Activated naive CD8-positive, alpha-beta T cell (primary cell): ENCODE results near the gene PNPLA2.

ENCODE experiments used
- H3K27ac Mint-ChIP-seq: one replicate; pipeline ENCODE4 v1.8.0; 2021; ENCODE audit warnings: mixed read lengths
- H3K27me3 Mint-ChIP-seq: one replicate; pipeline ENCODE4 v1.8.0; 2021; ENCODE audit warnings: mixed read lengths
- H3K36me3 Mint-ChIP-seq: one replicate; pipeline ENCODE4 v1.8.0; 2021; ENCODE audit warnings: mixed read lengths
- H3K4me1 Mint-ChIP-seq: one replicate; pipeline ENCODE4 v1.8.0; 2021; ENCODE audit warnings: low read depth, mixed read lengths
- H3K4me3 Mint-ChIP-seq: one replicate; pipeline ENCODE4 v1.8.0; 2021; ENCODE audit warnings: mild to moderate bottlenecking, mixed read lengths
- H3K9me3 Mint-ChIP-seq: one replicate; pipeline ENCODE4 v1.8.0; 2021; ENCODE audit warnings: low read depth, mixed read lengths

Gene PNPLA2

DNA sequence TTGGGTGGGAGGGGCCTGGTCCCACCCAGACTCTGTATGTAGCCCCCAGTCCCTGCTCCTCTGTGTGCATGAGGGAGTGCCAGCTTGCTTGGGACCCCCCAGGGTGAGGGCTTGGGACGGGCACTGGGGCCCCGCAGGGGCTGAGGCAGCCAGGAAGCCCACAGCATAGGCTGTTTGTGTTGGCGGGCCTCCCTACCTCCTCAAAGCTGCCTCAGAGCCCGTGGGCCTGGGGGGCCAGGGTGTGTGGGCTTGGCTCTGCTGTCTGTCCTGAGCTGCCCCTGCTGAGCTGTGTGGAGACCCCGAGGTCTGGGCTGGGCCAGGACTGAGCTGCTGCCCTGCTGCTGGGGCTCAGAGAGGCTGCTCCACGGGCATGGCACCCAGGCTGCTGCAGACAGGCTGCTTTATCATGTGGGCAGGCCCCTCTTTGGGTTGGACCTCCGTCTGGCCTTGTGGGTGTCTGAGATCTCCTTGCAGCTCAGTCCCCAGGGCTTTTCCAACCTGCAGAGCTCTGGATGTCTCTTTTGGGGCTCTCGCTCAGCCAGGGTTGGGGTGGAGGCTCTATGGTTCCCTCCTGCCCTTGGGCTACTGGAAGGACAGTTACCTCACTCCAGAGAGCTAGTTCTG lies 27.3 kb downstream of the PNPLA2 start:
- Mint-ChIP-seq H3K27me3 (no peaks in the 10 kb centered on the region), H3K36me3 (no peaks in the 10 kb centered on the region), H3K27ac (no peak overlapping the region), H3K9me3 (no peaks in the 10 kb centered on the region), H3K4me1 (peaks cover 19% of the 10 kb centered on the region), H3K4me3 (no peak overlapping the region)

DNA sequence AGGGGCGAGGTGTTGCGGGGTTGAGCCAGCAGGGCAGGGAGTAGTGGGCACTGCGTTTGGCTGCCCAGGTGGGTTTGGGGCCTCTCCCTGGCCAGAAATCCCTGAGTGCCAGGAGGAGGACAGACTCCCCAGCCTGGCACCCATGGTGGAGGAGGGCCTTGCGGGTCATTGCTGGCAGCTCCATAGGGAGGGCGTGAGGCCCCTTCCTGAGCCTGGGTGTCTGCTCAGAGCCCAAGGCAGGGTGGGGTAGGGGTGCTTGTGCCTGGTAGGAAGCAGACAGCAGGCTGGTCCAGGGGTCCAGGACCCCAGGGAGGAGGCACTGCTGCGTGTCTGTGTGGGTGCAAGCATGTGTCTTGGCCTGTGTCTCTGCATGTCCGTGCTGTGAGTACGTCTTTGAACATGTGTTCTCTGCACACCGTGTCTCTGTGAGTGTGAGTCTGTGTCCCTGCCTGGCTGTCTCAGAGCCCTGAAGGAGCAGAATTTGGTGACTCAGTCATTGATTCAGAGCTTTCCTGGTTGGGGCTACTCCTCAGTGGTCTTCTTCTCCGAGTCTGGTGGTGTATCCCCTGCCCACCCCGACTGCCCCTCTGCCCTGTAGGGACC lies 27.9 kb downstream of the PNPLA2 start:
- Mint-ChIP-seq H3K4me3 (no peak overlapping the region), H3K9me3 (no peaks in the 10 kb centered on the region), H3K36me3 (no peaks in the 10 kb centered on the region), H3K27me3 (no peaks in the 10 kb centered on the region), H3K27ac (no peak overlapping the region), H3K4me1 (peaks cover 16% of the 10 kb centered on the region)

DNA sequence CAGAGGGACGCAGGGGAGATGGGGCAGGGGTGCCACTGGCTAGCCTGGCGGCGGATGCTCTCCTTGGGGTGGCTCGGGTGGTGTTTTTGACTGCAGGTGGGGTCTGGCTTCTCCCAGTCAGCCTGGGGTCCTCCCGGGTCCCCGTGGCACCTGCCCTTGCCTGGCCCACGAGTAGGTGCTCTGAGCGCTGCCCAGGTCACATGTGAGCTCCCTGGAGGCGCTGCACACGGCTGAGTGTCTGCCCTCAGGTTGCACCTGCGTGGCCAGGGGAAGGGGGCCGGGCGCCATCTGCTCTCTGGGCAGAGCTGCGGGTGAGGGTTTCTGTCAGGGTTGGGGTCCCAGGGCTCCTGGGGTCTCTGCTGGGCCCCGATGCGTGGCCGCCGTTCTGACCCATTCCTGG lies 29.2 kb downstream of the PNPLA2 start:
- Mint-ChIP-seq H3K27ac (no peak overlapping the region), H3K4me3 (no peak overlapping the region), H3K36me3 (no peaks in the 10 kb centered on the region), H3K27me3 (no peaks in the 10 kb centered on the region), H3K9me3 (no peaks in the 10 kb centered on the region), H3K4me1 (peaks cover 16% of the 10 kb centered on the region)

DNA sequence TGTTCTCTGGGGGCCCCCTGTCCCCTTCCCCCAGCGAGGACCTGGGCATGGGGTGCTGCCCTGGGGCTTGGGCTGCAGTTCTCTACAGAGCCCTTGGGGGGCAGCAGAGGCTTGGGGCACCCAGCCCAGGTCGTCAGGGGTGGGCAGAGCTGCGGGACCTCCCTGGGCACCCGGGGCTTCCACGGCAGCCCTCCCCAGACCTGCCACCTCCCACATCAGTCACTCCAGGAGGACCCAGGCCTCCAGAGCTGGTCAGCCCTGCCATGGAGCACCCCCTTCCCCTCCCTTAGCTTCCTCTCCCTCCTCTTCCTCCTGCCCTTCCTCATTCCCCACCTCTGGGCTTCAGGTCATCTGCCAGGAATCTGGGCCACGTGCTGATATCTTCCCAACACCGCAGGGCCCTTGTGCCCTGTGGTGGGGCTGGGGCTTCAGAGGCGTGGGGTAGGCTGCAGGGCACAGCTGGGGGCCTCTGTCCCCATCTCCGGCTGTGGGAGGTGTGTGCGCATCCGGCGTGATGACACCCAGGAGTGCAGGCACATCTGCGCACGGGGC lies 29.7 kb downstream of the PNPLA2 start:
- Mint-ChIP-seq H3K36me3 (no peaks in the 10 kb centered on the region), H3K27me3 (no peaks in the 10 kb centered on the region), H3K9me3 (no peaks in the 10 kb centered on the region), H3K4me1 (peaks cover 15% of the 10 kb centered on the region), H3K4me3 (peak overlapping the region; percentile 49), H3K27ac (no peak overlapping the region)

DNA sequence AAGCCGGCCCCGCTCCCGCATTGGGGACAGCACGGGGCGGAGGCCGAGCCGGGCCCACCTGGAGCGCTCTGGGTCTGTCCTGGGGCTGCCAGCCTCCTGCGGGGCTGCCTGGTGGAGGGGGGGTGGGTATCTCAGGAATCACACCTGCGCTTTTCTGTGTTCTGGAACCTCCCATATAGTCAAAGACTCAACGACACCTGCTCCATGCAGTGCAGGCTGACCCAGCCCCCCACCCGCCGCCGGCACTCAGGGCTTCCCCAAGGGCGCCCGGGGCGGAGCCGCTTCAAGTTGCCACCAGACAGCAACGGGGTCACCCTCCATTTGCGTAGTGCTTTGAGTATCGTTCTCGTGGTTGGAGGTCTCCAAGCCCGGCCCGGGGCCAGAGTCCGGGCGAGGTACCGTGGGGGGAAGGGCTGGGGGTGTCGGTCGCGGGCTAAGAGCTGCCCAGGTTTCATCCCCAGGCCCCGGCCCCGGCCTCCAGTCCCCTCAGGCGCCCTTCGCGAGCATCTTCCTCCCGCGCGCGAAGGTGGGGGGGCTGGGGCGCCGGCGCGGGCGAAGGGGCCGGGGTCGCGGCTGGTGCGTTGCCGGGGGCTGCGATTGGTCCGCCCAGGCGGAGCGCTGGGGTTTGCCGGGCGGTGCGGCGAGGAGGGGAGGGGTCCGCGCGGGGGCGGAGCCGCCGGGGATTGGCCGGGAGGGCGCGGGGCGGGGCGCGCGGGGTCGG lies 30.6 kb downstream of the PNPLA2 start:
- no peaks in the 10 kb centered on the region for H3K9me3 Mint-ChIP-seq
- H3K27ac Mint-ChIP-seq = no peak overlapping the region
- H3K27me3 Mint-ChIP-seq = no peaks in the 10 kb centered on the region
- peaks cover 10% of the 10 kb centered on the region for H3K4me1 Mint-ChIP-seq
- peak overlapping the region; percentile 75 for H3K4me3 Mint-ChIP-seq
- no peaks in the 10 kb centered on the region for H3K36me3 Mint-ChIP-seq

DNA sequence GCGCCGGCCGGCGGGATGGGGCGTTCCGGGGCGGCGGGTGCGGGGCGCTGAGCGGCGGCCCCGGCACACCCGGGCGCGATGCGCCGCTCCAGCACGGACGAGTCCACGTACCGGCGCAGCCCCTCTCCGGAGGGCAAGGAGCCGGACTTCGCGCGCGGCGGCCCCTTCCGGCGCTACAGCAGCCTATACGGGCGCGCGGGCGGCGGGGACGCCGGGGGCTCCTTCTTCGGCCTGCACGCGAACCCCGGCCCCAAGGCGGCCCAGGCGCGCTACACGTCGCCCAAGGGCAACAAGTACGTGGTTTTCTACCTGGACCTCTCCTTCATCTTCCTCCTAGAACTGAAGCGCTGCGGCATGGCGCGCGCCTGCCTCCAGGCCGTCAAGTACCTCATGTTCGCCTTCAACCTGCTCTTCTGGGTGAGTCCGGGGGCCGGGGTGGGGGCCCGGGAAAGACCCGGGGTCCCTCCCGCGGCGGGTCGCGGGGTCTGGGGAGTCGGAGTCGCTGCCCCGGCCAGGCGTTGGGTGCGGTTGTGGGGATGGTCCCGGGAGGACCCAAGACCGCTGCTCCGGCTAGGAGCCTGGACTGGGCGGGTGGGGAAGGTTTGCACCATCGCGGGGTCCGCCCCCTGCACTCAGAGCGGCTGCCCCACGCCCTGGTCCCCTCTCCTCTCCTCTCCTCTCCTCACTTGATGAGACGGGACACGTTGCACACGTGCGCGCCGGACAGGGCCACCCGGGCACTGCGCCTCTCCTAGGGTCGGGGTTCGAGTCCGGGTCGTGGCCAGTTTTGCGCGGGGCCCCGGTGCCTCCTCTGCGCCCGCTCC lies 31.4 kb downstream of the PNPLA2 start:
- Mint-ChIP-seq H3K4me3 (peak overlapping the region; percentile 62), H3K27ac (no peak overlapping the region), H3K4me1 (peaks cover 6% of the 10 kb centered on the region), H3K9me3 (no peaks in the 10 kb centered on the region), H3K36me3 (no peaks in the 10 kb centered on the region), H3K27me3 (no peaks in the 10 kb centered on the region)

DNA sequence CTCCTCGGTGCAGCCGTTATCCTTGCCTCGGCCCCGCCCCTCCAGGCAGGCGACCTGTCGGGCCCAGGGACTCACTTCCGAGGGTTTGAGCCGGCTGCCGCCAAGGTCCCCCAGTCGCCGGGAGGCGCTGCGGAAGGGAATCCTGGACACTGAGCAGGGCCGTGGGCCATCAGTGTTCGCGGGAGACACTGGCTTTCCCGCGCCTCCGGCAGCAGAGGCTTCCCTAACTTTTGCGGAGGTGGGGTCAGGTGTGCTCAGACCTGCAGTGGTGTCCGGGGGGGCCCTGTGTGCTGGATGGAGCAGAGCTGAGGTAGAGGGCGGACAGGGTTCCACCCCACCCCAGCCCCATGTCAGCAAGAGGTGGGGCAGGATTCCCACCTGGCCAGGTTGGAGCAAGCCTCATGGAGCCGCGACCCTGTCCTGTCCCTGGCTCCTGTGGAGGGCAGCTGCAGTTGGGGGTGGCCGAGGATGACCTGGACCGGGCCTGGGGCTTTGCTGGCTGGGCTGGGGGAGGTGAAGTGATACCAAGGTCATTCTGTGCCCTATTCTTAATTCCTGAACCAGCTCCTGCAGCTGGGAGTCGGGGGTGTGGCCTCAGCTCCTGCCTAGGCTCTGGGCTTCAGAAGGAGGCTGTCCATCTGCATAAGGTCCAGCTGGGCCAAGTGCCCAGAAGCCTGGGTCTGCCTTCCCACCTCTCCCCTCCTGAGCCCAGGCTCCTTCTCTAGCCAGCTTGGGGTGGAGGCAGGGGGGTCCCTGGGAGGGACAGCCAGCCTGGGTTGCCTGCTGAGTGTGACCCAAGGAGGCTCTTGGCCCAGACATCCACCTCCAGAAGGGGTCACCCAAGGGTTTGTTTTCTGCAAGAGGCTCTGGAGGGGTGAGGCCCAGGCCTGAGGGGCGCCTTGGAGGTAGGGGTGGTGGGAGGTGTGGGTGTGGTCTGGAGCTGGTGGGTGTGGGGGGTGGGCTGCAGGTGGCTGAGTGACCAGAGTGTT lies 32.4 kb downstream of the PNPLA2 start:
- Mint-ChIP-seq H3K9me3 (no peaks in the 10 kb centered on the region), H3K4me1 (peaks cover 6% of the 10 kb centered on the region), H3K36me3 (no peaks in the 10 kb centered on the region), H3K4me3 (peak overlapping the region; percentile 10), H3K27ac (no peak overlapping the region), H3K27me3 (no peaks in the 10 kb centered on the region)

DNA sequence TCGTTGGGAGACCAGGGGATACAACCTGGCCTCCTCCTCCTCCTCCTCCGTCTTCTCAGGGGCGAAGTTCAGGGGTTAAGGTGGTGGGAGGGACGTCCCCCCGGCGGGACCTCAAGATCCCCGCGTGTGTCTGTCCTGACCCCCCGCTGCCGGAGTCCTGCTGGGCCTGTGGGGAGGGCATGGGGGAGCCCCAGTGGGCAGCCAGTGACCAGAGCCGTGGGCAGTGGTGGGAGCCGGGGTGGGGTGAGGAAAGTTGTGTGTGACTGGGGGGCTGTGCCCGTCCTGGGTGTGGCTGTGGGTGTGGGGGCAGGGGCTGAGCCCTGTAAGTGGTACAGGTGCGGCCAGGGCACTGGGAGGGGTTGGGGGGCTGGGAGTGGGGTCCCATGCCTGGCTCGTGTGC lies 34.0 kb downstream of the PNPLA2 start:
- Mint-ChIP-seq H3K36me3 (no peaks in the 10 kb centered on the region), H3K9me3 (no peaks in the 10 kb centered on the region), H3K4me1 (peaks cover 3% of the 10 kb centered on the region), H3K27me3 (no peaks in the 10 kb centered on the region), H3K27ac (no peak overlapping the region), H3K4me3 (no peak overlapping the region)

DNA sequence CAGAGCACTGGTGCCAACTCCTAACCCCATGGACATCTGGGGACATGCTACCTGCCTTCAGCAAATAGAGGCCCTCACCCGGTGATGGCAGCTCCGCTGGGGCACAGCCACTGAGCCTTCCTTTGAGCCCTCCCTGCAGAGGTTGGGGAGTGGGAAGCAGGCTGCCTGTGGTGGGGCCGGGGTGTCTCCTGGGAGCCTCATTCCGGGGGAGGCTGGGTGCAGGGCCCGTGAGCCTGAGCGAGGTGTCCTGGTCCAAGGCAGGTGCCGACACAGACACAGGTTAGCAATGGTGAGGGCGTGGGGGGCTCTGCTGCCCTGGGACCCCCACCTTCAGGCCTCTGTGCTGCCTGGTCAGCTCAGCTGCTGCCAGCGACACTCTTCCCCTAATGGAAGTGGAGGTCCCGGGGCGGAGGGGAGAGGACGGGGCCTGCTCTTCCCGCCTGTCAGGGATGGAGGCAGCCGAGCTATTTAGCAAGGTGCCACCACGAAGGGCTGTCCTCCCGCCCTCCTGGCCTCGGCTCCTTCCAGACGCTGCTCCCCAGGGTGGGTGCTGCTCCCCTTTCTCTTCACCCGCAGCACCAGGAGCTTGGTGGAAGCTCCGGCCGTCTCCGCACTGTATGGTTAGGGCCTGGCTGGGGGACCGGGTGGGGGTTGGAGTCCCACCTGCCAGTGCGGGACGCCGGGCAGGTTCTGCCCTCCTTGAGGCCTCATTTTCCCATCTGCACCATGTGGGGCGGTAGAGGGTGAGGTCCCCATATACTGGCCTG lies 35.2 kb downstream of the PNPLA2 start:
- H3K9me3 Mint-ChIP-seq = no peaks in the 10 kb centered on the region
- H3K4me1 Mint-ChIP-seq = no peaks in the 10 kb centered on the region
- H3K36me3 Mint-ChIP-seq = no peaks in the 10 kb centered on the region
- no peak overlapping the region for H3K4me3 Mint-ChIP-seq
- H3K27ac Mint-ChIP-seq = no peak overlapping the region
- H3K27me3 Mint-ChIP-seq = no peaks in the 10 kb centered on the region

DNA sequence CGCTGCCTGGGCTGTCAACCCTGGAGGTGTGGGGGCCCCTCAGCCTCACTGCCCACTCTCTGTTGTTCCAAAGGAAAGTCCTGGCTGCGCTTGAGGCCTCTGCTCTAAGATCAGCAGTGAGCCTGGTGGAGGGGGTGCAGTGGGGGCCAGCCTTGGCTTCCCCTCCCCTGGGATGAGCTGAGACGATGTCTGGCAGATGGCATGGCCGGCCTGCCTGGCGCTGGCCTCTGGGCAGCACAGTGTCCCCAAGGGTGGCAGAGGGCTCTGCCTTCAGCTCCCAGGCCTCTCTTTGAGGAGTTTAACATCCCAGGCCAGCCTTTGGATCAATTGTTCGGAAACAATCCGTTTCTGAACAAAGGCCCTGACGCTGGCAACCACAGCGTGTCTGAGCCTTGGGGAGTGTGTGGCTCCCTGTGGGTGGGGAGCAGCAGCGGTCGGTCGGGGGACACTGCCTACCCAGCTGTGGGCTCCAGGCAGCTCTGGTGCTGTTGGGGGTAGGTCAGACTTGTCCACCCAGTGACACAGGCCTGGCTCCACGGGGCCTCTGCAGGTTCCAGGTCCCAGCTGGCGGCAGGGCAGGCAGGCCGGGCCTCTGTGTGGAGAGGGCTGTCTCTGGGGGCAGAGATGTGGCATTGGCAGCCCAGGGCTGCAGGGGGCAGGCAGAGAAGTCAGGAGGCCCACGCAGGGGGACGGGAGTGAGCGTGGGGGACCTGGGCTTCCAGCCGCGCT lies 36.1 kb downstream of the PNPLA2 start:
- no peaks in the 10 kb centered on the region for H3K4me1 Mint-ChIP-seq
- no peaks in the 10 kb centered on the region for H3K9me3 Mint-ChIP-seq
- H3K4me3 Mint-ChIP-seq = no peak overlapping the region
- H3K36me3 Mint-ChIP-seq = no peaks in the 10 kb centered on the region
- no peaks in the 10 kb centered on the region for H3K27me3 Mint-ChIP-seq
- no peak overlapping the region for H3K27ac Mint-ChIP-seq

DNA sequence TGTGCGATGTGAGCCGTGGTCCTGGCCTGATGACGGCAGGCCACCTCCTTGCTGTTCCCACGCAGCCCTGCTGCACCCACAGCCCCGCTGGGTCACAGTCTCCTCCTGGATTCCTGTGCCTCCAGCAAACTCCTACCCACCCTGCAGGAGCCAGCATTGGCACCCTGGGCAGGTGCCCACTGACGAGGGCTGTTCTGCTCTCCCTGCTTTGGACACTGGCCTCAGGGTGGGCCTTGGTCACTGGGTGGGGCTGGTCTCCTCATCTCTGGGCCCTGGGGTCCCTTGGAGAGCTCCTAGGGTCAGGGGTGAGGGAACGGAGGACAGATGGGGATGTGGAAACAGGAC lies 36.6 kb downstream of the PNPLA2 start:
- Mint-ChIP-seq H3K9me3 (no peaks in the 10 kb centered on the region), H3K4me1 (no peaks in the 10 kb centered on the region), H3K27me3 (no peaks in the 10 kb centered on the region), H3K4me3 (no peak overlapping the region), H3K27ac (no peak overlapping the region), H3K36me3 (no peaks in the 10 kb centered on the region)

DNA sequence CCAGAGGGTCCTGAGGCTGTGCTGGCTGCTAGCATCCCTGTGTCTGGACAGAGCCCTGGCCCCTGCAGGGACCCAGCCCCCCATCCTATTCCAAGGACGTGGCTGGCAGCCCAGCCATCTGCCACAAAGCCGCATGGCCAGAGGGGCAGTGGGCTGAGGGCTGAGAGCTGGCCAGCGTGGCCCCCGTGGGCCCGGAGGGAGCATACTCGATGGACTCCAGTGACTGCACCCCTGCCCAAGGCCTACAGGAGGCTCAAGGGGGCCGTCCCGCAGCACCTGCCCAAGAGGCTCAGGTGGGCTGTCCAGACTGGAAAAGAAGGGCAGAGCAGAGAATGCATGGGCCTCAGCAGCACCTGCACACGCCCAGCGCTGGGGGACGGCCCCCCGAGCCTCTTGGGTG lies 37.1 kb downstream of the PNPLA2 start:
- Mint-ChIP-seq H3K4me3 (no peak overlapping the region), H3K9me3 (no peaks in the 10 kb centered on the region), H3K4me1 (no peaks in the 10 kb centered on the region), H3K27ac (no peak overlapping the region), H3K27me3 (no peaks in the 10 kb centered on the region), H3K36me3 (no peaks in the 10 kb centered on the region)

DNA sequence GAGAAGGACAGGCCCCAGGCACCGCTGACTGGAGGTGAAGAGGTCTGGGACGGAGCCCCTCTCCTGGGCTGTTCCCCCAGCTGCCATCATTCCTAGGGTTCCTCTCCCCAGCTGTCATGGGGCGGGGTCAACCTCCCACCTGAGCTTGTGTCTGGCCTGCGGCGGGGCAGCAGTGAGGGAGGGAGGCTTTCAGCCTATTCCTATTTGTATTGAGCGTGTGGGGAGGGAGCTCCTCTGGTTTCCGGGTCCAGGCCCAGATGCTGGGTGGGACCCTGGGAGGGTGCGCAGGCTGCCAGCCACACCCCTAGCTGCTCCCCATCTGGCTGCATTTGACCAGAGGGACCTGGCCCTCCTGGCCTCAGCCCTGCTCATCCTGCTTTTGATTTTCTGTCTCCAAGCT lies 37.7 kb downstream of the PNPLA2 start:
- Mint-ChIP-seq H3K4me3 (no peak overlapping the region), H3K9me3 (no peaks in the 10 kb centered on the region), H3K36me3 (no peaks in the 10 kb centered on the region), H3K27me3 (no peaks in the 10 kb centered on the region), H3K4me1 (no peaks in the 10 kb centered on the region), H3K27ac (no peak overlapping the region)
